RWPE1 (cell line): Measurements from ENCODE around the gene DSG3.

Experiments used
- CTCF ChIA-PET: fragments of 350-600 bp; sonication (Branson Sonifier 250); formaldehyde crosslinking; extraction: SDS; loops from one replicate; lab custom pipeline; 2021; lab: Yijun Ruan, JAX
- POLR2A ChIA-PET: fragments of 400-600 bp; formaldehyde crosslinking; extraction: SDS; loops from one replicate; lab custom pipeline; 2020; ENCODE audit warnings: antibody characterized with exemption; ENCODE audit not compliant: low non-redundant PET; lab: Yijun Ruan, JAX
- DNase-seq: peaks from one replicate; pipeline ENCODE4 v3.0.0; 2012; ENCODE audit warnings: low spot score
- H3K27ac ChIP-seq: fragments of 450-650 bp; 2 replicates; pipeline ENCODE4 v1.5.1; 2017
- TF ChIP-seq, protein P1 (sequence below): fragments of 450-650 bp; conservative IDR thresholded peaks from 2 replicates; pipeline ENCODE4 v1.5.1; 2017; ENCODE audit warnings: low read depth, mild to moderate bottlenecking

The DSG3 gene

DNA sequence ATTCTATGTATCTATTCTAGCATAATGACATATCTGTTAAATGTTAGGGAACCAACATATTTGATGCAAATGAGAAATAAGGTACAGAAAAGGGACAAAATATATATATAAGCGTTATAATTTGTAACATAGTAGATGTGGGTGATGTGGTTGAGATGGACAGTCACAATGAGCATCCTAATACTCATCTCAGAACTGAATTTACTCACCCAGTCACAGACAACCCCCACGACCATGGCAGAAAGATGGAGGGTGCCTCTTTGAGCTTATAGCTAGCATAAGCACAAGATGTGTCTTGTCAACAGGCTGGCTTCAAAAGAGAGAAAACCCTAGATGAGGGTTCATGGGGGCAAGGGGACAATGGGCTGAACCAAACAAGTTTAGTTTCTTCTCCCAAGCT is 9.1 kb upstream of the DSG3 start:
- H3K27ac ChIP-seq = no peak overlapping the region
- TF ChIP-seq, protein P1, sequence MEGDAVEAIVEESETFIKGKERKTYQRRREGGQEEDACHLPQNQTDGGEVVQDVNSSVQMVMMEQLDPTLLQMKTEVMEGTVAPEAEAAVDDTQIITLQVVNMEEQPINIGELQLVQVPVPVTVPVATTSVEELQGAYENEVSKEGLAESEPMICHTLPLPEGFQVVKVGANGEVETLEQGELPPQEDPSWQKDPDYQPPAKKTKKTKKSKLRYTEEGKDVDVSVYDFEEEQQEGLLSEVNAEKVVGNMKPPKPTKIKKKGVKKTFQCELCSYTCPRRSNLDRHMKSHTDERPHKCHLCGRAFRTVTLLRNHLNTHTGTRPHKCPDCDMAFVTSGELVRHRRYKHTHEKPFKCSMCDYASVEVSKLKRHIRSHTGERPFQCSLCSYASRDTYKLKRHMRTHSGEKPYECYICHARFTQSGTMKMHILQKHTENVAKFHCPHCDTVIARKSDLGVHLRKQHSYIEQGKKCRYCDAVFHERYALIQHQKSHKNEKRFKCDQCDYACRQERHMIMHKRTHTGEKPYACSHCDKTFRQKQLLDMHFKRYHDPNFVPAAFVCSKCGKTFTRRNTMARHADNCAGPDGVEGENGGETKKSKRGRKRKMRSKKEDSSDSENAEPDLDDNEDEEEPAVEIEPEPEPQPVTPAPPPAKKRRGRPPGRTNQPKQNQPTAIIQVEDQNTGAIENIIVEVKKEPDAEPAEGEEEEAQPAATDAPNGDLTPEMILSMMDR = no peak
- POLR2A ChIA-PET = no interaction called here
- DNase-seq = no peak
- CTCF ChIA-PET = no interaction called here

DNA sequence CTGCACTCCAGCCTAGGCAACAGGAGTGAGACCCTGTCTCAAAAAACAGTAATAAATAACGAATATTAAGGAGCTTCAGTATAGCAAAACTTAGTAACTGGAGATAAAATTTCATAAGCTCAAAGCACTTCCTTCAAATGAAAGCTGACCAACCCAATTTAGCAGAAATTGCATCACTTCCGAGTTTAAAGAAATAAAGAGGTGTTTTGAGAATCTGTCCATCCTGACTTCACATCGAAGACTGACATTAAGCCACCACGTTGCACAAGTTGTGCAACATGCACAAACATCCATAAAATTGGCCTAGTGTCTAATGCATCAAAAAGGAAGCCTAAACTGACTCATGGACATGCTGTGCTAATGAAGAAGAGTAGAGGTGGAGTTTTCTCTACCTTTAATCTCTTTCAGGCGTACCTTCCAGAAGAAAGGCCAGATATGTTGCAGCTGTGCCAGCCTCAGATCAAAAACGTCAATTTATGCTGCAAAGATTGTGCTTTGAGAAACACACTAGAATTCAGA is 7.7 kb upstream of the DSG3 start:
- no peak overlapping the region for H3K27ac ChIP-seq
- no peak for DNase-seq
- ChIA-PET CTCF (no interaction called here), POLR2A (no interaction called here)
- TF ChIP-seq, protein P1 = no peak

DNA sequence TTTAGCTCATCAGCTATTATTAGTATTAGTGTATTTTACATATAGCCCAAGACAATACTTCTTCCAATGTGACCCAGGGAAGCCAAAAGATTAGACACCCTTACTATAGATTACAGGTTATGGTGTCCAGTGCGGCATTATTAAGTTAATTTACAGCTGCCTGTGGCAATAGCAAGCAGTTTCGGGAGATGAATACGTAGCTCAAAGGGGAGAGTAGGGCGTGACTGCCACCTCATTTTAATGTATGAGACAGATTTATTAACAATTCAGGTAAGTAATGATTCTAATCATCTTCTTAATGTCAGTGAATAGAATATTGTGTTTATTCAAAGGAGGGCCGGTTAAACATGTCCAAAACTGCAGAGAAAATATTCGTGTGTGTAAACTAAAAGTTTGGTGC is 6.8 kb upstream of the DSG3 start:
- no peak overlapping the region for H3K27ac ChIP-seq
- no peak for DNase-seq
- TF ChIP-seq, protein P1 = no peak
- CTCF ChIA-PET = no interaction called here
- POLR2A ChIA-PET = no interaction called here

DNA sequence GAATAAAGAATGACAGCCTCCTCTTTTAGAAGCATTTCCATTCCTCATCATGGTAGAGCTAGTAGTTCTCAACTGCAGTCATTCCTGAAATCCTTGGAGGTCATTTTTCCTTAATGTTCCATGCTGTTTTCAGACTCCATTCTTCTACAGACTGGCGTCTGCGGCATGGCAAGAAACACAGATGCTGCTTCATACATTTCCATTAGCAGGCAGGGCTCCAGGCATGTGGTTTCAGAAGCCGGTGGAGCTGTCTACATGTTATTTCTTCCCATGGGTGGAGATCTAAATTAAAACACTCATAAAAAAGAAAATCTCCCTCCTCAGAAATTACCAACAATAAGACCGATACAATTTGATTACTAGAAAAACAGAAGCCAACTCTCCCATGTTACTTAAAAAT is 6.0 kb upstream of the DSG3 start:
- no peak overlapping the region for H3K27ac ChIP-seq
- TF ChIP-seq, protein P1 = no peak
- DNase-seq = no peak
- CTCF ChIA-PET = interaction anchor here (1.4 kb wide), 1 partner anchor 16 kb away, joined by 3 read pairs; no protein-coding TSS in a partner anchor
- POLR2A ChIA-PET = no interaction called here

DNA sequence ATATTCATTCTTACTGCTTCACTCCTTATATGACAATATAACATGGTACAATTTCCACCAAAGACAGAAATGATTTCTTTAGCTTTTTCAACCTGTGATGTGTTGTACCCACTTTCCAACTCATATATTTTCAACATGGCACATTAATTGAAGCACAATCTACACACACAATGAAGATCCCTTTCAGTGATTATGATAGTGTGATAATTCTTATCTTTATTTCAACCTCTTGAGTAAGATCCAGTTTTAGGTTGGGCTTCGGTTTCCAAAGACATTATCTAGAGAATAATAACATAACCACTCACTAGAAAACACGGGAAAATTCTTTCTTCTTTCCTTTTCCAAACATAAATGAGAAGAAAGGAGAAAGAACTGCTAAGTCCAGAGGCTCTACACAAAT is 3.4 kb upstream of the DSG3 start:
- POLR2A ChIA-PET = no interaction called here

DNA sequence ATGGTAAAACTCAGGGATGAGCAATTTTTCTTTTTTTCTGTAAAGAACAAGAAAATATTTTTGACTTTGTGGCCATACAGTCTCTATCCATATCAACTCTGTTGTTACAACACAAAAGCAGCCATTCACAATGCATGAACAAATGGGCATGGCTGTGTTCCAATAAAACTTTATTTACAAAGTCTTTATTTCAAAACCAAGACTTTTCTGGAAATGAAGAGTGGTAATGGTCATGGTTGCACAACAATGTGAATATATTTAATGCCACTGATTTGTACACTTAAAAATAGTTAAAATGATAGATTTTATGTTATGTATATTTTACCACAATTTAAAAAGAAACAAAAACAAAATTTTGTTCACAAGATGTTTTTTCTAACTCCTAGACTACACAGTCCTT is 1.6 kb upstream of the DSG3 start:
- POLR2A ChIA-PET = no interaction called here
- CTCF ChIA-PET = no interaction called here
- TF ChIP-seq, protein P1 = no peak

More for the DNA sequence above, 3.4 kb upstream of the DSG3 start:
- TF ChIP-seq, protein P1 = no peak
- no peak overlapping the region for H3K27ac ChIP-seq
- no peak for DNase-seq
- CTCF ChIA-PET = no interaction called here

More for the DNA sequence above, 1.6 kb upstream of the DSG3 start:
- no peak for DNase-seq
- no peak overlapping the region for H3K27ac ChIP-seq
